ENCODE measurements around the gene SH3RF2. TPM values are rescaled to one million over a fixed set of nuclear protein-coding genes. Genes with fewer than 3 reads are reported as not detected.

SH3RF2 gene
- total RNA-seq, 2 experiments from 2014 or later: not detected

DNA sequence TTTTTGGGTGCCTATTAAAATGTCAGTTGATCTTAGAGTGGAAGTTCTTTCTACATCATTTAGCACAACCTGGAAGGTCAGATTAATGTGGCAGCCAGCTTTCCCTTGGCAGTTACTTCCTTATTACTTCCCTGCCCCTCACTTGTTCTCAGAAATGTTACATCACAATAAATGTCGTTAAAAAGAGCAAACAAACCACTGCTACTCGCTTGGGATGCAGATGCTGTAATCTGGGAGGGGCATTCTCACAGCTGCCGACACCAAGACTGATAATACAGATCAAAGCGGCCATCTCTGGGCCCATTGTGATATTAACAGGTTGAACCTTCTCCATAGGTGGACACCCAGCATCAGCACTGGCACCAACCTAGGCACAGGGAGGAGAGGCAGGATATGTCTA lies 139.7 kb downstream of the SH3RF2 start:
- Histone ChIP-seq H4K20me1 (ENCODE audit: insufficient read depth, low read length) (no peaks in the 10 kb centered on the region), H3K4me2 (ENCODE audit: low read length) (no peak overlapping the region), H3K4me3 (ENCODE audit: low read depth, low read length, poor library complexity, severe bottlenecking) (no peak overlapping the region), H3K9me3 (ENCODE audit: low read length) (no peaks in the 10 kb centered on the region), H2AFZ (ENCODE audit: low read length) (0 out of 2 replicates have a peak overlapping the region, but pooled peaks have one; percentile 73), H3K27ac (ENCODE audit: low read depth, low read length, poor library complexity, severe bottlenecking) (no peak overlapping the region), H3K9me2 (ENCODE audit: insufficient read depth, low read length) (no peaks in the 10 kb centered on the region), H3K36me3 (ENCODE audit: insufficient read depth, low read length) (no peaks in the 10 kb centered on the region), H3K4me1 (ENCODE audit: insufficient read depth, low read length, poor library complexity, severe bottlenecking) (peaks cover 8% of the 10 kb centered on the region), H3K79me2 (ENCODE audit: insufficient read depth, low read depth, low read length) (no peaks in the 10 kb centered on the region)
- ChIA-PET POLR2A (interaction anchor here (0.6 to 1.0 kb wide), 3 partner anchors 52 to 179 kb away, joined by 3 to 4 read pairs (median 4); no protein-coding TSS in a partner anchor), CTCF (ENCODE audit: unreplicated experiment) (no interaction called here)
- DNase-seq (ENCODE audit: low spot score): no peak
- intact Hi-C loops (cut with micrococcal nuclease; ENCODE audit: unreplicated experiment): loop anchor here (2.0 kb wide), 1 partner anchor 31 kb away; no protein-coding TSS in a partner anchor
- no TSS peak for BruUV-seq (replicated peaks)
- no peak for TF ChIP-seq EZH2phosphoT487 (IDR thresholded peaks at IDR 0.05; ENCODE audit: borderline replicate concordance, low read depth, low read length)
- TF ChIP-seq, protein P1, sequence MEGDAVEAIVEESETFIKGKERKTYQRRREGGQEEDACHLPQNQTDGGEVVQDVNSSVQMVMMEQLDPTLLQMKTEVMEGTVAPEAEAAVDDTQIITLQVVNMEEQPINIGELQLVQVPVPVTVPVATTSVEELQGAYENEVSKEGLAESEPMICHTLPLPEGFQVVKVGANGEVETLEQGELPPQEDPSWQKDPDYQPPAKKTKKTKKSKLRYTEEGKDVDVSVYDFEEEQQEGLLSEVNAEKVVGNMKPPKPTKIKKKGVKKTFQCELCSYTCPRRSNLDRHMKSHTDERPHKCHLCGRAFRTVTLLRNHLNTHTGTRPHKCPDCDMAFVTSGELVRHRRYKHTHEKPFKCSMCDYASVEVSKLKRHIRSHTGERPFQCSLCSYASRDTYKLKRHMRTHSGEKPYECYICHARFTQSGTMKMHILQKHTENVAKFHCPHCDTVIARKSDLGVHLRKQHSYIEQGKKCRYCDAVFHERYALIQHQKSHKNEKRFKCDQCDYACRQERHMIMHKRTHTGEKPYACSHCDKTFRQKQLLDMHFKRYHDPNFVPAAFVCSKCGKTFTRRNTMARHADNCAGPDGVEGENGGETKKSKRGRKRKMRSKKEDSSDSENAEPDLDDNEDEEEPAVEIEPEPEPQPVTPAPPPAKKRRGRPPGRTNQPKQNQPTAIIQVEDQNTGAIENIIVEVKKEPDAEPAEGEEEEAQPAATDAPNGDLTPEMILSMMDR (conservative IDR thresholded peaks at IDR 0.05; ENCODE audit: low read length): no peak

DNA sequence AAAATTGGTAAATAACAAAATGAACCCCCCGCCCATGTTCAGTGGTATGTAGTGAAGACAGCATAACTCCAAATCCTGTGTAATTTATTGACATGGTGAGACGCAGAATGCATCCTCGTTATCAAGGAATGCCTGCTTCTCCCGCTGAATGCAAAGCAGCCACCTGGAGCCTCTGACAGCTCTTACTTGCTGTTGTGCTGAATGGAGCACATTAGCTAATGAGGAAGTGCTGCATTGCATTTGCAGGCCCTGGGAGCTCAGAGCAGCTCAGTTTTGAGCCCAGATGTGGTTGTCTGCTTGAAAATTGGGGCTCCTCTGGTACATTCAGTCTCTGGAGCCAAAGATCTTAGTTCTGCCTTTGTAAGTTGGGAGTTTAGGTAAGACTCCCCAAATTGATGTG lies 140.1 kb downstream of the SH3RF2 start:
- Histone ChIP-seq H3K4me1 (ENCODE audit: insufficient read depth, low read length, poor library complexity, severe bottlenecking) (peaks cover 8% of the 10 kb centered on the region), H3K4me3 (ENCODE audit: low read depth, low read length, poor library complexity, severe bottlenecking) (no peak overlapping the region), H3K4me2 (ENCODE audit: low read length) (no peak overlapping the region), H4K20me1 (ENCODE audit: insufficient read depth, low read length) (no peaks in the 10 kb centered on the region), H3K36me3 (ENCODE audit: insufficient read depth, low read length) (no peaks in the 10 kb centered on the region), H3K9me2 (ENCODE audit: insufficient read depth, low read length) (no peaks in the 10 kb centered on the region), H3K9me3 (ENCODE audit: low read length) (no peaks in the 10 kb centered on the region), H3K79me2 (ENCODE audit: insufficient read depth, low read depth, low read length) (no peaks in the 10 kb centered on the region), H3K27ac (ENCODE audit: low read depth, low read length, poor library complexity, severe bottlenecking) (no peak overlapping the region), H2AFZ (ENCODE audit: low read length) (peak overlapping the region; percentile 73; the same call in 1 of the 2 replicates)
- peak; percentile 7 for DNase-seq (ENCODE audit: low spot score)
- no TSS peak for BruUV-seq (replicated peaks)
- no peak for TF ChIP-seq EZH2phosphoT487 (IDR thresholded peaks at IDR 0.05; ENCODE audit: borderline replicate concordance, low read depth, low read length)
- TF ChIP-seq, protein P1 (conservative IDR thresholded peaks at IDR 0.05; ENCODE audit: low read length): no peak
- intact Hi-C loops (cut with micrococcal nuclease; ENCODE audit: unreplicated experiment): loop anchor here (2.0 kb wide), 1 partner anchor 30 kb away; no protein-coding TSS in a partner anchor
- CTCF ChIA-PET (ENCODE audit: unreplicated experiment): no interaction called here
- POLR2A ChIA-PET: interaction anchor here (0.8 to 1.0 kb wide), 2 partner anchors 51 to 55 kb away, joined by 3 to 4 read pairs; no protein-coding TSS in a partner anchor

DNA sequence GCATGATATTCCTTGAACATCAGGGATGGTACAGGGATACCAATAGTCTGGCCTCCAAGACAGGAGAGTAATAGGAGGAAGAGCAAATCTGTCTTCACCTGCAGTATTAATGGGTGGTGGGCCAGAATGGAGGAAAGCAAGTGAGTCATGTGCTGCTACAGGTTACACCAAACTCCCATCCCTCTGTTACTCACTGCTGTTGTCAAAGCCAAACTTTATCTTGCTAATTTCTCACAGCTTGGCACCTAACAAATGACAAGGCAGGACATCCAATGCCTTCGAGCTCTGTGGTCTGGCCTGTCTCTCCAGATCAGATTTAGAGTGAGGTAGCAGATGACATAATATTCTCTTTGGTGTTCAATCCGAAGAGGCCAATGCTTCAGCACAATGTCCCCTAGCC lies 142.2 kb downstream of the SH3RF2 start:
- no peaks in the 10 kb centered on the region for H3K9me3 ChIP-seq (ENCODE audit: low read length)
- no peaks in the 10 kb centered on the region for H4K20me1 ChIP-seq (ENCODE audit: insufficient read depth, low read length)
- no peak for TF ChIP-seq EZH2phosphoT487 (IDR thresholded peaks at IDR 0.05; ENCODE audit: borderline replicate concordance, low read depth, low read length)
- TF ChIP-seq, protein P1 (conservative IDR thresholded peaks at IDR 0.05; ENCODE audit: low read length): no peak
- no peaks in the 10 kb centered on the region for H3K9me2 ChIP-seq (ENCODE audit: insufficient read depth, low read length)
- H3K79me2 ChIP-seq (ENCODE audit: insufficient read depth, low read depth, low read length): no peaks in the 10 kb centered on the region
- no TSS peak for BruUV-seq (replicated peaks)
- no peak for DNase-seq (ENCODE audit: low spot score)
- H3K4me1 ChIP-seq (ENCODE audit: insufficient read depth, low read length, poor library complexity, severe bottlenecking): peaks cover 8% of the 10 kb centered on the region
- POLR2A ChIA-PET: no interaction called here
- H3K4me2 ChIP-seq (ENCODE audit: low read length): no peak overlapping the region
- no peak overlapping the region for H2AFZ ChIP-seq (ENCODE audit: low read length)
- intact Hi-C loops (cut with micrococcal nuclease; ENCODE audit: unreplicated experiment): no loop called here
- H3K27ac ChIP-seq (ENCODE audit: low read depth, low read length, poor library complexity, severe bottlenecking): no peak overlapping the region
- no peak overlapping the region for H3K4me3 ChIP-seq (ENCODE audit: low read depth, low read length, poor library complexity, severe bottlenecking)
- no peaks in the 10 kb centered on the region for H3K36me3 ChIP-seq (ENCODE audit: insufficient read depth, low read length)
- CTCF ChIA-PET (ENCODE audit: unreplicated experiment): no interaction called here

Data from OCI-LY7 (cell line).